Measurements from ENCODE around the gene WDR18.

The WDR18 gene

GRCh38 chr19:988510-988909, 4.4 kb downstream of the WDR18 start:
- no peak for TF ChIP-seq GATA3 (IDR thresholded peaks at IDR 0.05; ENCODE audit: low read depth, low read length)

- TF ChIP-seq GATA2 (IDR thresholded peaks at IDR 0.05; ENCODE audit: low read depth, low read length) (no peak), GATA3 (IDR thresholded peaks at IDR 0.05; ENCODE audit: low read depth, low read length) (no peak)
Observed at GRCh38 chr19:989381-990081, 5.4 kb downstream of the WDR18 start.

GRCh38 chr19:990119-990571, 6.0 kb downstream of the WDR18 start:
- TF ChIP-seq GATA2 (IDR thresholded peaks at IDR 0.05; ENCODE audit: low read depth, low read length) = no peak

GRCh38 chr19:990746-991145, 6.6 kb downstream of the WDR18 start:
- no peak for TF ChIP-seq GATA3 (IDR thresholded peaks at IDR 0.05; ENCODE audit: low read depth, low read length)
- TF ChIP-seq GATA2 (IDR thresholded peaks at IDR 0.05; ENCODE audit: low read depth, low read length) = no peak

- TF ChIP-seq GATA3 (IDR thresholded peaks at IDR 0.05; ENCODE audit: low read depth, low read length) (no peak), GATA2 (IDR thresholded peaks at IDR 0.05; ENCODE audit: low read depth, low read length) (no peak)
Observed at GRCh38 chr19:991174-991931, 7.2 kb downstream of the WDR18 start.

GRCh38 chr19:991932-992669, 8.0 kb downstream of the WDR18 start:
- TF ChIP-seq GATA3 (IDR thresholded peaks at IDR 0.05; ENCODE audit: low read depth, low read length) = no peak
- no peak for TF ChIP-seq GATA2 (IDR thresholded peaks at IDR 0.05; ENCODE audit: low read depth, low read length)

- no peak for TF ChIP-seq GATA3 (IDR thresholded peaks at IDR 0.05; ENCODE audit: low read depth, low read length)
- no peak for TF ChIP-seq GATA2 (IDR thresholded peaks at IDR 0.05; ENCODE audit: low read depth, low read length)
Observed at GRCh38 chr19:992670-993055, 8.5 kb downstream of the WDR18 start.

- TF ChIP-seq GATA3 (IDR thresholded peaks at IDR 0.05; ENCODE audit: low read depth, low read length) (no peak), GATA2 (IDR thresholded peaks at IDR 0.05; ENCODE audit: low read depth, low read length) (no peak)
Observed at GRCh38 chr19:993361-993830, 9.3 kb downstream of the WDR18 start.

GRCh38 chr19:993831-994393, 9.8 kb downstream of the WDR18 start:
- TF ChIP-seq GATA3 (IDR thresholded peaks at IDR 0.05; ENCODE audit: low read depth, low read length) (no peak), GATA2 (IDR thresholded peaks at IDR 0.05; ENCODE audit: low read depth, low read length) (no peak)

- TF ChIP-seq GATA2 (IDR thresholded peaks at IDR 0.05; ENCODE audit: low read depth, low read length) = no peak
- TF ChIP-seq GATA3 (IDR thresholded peaks at IDR 0.05; ENCODE audit: low read depth, low read length) = no peak
Observed at GRCh38 chr19:994516-994915, 10.4 kb downstream of the WDR18 start.

- no peak for TF ChIP-seq GATA2 (IDR thresholded peaks at IDR 0.05; ENCODE audit: low read depth, low read length)
Observed at GRCh38 chr19:995051-995827, 11.1 kb downstream of the WDR18 start.

GRCh38 chr19:996051-996838, 12.1 kb downstream of the WDR18 start:
- TF ChIP-seq GATA2 (IDR thresholded peaks at IDR 0.05; ENCODE audit: low read depth, low read length) (no peak), GATA3 (IDR thresholded peaks at IDR 0.05; ENCODE audit: low read depth, low read length) (no peak)

- no peak for TF ChIP-seq GATA2 (IDR thresholded peaks at IDR 0.05; ENCODE audit: low read depth, low read length)
- TF ChIP-seq GATA3 (IDR thresholded peaks at IDR 0.05; ENCODE audit: low read depth, low read length) = no peak
Observed at GRCh38 chr19:998064-998463, 13.9 kb downstream of the WDR18 start.

All from SH-SY5Y (cell line).